Stimulated activated CD8-positive, alpha-beta memory T cell treated with anti-CD3 and anti-CD28 coated beads, Interleukin-15, amount 100 ng/mL, for 4 hours (primary cell): ENCODE results near the gene SCAF8.

Experiments used
- DNase-seq, 2 donors: peaks; one replicate each; pipeline ENCODE4 v3.0.0-alpha.2; 2020; ENCODE audit warnings: low read depth in 2 of 2

The SCAF8 gene

DNA sequence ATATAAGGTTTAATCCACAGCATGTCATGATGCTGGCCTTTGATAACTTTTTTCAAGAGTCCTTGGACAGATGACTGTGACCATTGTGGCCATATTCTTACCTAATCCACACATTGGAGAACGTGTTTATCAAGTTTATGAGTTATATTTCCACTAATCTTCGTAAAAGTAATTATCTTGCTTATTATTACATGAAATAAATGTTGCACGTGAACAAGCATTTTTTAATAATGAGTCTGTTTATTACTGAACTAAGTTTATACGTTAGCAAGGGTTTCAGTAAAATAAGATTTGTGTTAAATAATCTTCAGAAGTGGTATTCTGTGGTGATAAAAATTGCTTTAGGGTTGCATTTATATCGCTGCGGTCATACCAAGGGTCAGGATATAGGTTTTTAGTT, 107.1 kb downstream of the SCAF8 start:
- DNase-seq, result no peak

DNA sequence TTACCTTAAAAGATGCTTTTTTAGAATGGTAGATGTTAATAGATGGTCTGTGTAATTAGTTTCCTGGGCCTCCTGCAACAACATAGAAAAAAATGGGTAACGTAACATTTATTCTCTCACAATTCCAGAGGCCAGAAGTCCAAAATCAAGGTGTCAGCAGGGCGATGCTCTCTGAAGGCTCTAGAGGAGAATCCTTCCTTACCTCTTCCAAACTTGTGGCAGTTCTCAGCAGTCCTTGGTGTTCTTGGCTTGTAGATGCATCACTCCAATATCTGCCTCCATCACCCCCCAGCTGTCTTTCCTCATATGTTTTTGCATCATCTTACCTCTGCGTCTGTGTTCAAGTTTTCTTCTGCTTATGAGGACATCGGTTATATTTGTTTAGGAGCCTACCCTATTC, 107.9 kb downstream of the SCAF8 start:
- no peak for DNase-seq

DNA sequence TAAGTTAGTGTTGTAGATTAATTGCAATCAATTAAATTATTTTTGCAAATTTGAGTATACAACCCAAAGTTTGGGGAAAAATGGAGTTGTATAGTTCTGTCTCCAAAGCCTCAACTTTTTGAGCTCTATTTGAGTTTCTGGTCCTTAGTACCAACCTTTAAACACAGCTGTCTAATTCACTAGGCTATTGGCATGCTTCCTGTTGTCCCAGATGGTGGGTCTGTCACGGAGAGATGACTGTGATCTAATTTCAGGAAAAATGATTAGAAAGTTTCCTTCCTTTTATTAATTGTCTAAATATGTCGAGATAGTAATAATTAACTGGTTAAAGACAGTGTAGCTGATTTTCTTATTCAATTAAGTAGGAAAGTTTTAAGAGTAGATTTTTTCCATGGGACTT, 109.6 kb downstream of the SCAF8 start:
- DNase-seq, result no peak

DNA sequence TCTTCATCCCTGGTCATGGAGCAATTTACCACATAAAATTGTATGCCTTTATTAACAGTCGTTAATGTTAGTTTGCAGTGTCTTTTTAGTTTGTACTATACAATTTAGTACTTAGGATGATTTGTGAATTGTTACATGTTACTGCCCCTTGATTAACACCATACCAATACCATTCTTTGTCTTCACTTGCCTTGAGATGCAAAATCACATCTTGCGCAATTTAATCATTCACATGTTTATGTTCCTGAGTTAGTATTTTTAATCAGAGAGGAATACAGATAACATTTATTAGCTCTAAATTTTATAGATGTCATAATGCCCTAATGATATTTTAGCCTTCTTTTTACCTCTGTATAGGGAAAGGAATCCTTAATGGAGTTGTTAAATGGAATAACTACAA, 114.1 kb downstream of the SCAF8 start:
- no peak for DNase-seq

DNA sequence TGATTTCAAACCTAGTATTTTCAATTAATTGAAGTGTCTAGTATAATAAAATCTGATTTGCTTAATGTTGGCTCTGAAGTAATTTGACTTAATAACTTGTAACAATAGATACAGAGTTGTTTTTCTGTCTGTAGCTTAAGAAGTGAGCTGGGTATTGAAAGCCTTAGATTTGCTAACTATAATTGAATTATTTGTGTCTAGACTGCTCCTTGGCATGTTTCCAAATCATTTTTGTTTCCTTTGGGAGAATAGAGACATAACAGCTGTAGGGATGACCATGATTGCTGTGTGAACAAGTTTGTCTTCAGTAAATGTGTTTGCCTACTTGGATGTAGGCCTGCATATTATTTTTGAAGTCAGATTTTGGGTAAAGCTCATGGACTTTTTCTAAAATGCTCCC, 115.4 kb downstream of the SCAF8 start:
- no peak for DNase-seq

DNA sequence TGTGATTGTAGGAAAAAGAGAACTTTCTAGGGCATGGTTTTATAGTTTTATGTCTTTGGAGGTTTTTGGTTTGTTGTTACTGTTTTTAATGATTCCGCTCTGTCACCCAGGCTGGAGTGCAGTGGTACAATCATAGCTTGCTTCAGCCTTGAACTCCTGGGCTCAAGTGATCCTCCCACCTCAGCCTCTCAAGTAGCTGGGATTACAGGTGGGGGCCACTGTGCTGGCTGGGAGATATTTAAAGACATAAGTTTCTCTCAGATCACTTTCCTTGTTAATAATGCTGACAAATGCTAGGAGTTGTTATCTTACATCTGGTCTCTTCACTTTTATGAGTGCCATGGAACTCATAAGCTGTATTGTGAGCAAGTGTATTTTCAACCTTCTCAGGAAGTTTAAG, 116.3 kb downstream of the SCAF8 start:
- no peak for DNase-seq

DNA sequence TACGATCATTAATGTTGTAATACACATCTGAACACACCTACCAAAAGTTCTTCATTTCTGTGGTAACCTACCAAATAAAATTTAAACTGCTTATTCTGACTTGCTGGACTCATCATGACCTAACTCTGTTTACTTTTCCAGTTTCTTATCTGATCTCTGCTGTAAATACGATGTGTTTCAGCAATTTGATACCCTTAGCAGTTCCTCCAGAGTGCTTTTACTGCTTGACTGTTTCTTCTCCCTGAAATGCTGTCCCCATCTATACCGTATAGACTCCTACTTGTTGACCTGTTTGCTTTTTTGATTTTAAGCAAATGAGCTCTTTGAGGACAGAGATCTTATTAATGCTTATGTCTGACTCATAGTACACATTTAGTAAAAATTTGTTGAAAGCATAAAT, 119.5 kb downstream of the SCAF8 start:
- DNase-seq, result no peak

DNA sequence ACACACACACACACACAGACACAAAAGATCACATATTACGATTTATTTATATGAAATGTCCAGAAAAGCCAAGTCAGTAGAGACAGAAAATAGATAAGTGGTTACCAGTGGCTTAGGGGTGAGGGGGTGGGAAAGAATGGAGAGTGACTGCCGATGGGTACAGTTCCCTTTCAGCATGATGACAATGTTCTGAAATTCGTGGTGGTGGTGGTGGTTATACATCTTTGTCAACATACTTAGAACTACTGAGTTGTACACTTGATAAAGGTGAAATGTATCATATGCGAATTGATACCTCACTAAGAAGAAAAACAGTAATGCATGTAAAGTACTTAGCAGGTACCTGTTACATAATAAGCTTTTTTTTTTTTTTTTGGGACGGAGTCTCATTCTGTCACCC, 124.3 kb downstream of the SCAF8 start:
- DNase-seq, result no peak

DNA sequence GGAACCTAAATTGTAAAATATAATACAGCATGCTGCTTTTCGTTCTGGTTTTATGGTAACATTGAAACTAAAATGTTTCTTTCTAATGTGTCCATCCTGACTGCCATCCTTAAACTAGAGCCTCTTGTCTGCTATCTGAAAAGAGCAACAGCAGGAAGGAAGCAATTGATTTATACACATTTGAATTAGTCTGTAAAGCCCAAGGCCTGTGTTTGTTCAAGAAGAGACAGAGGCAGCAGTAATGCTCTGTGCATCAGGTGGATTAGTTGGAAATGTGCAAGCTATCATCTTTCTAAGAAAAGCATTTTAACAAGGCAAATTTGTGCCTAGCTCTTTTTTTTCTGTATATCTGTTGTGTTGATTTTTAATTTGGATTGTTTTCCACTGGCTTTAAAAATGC, 128.6 kb downstream of the SCAF8 start:
- DNase-seq, result no peak

DNA sequence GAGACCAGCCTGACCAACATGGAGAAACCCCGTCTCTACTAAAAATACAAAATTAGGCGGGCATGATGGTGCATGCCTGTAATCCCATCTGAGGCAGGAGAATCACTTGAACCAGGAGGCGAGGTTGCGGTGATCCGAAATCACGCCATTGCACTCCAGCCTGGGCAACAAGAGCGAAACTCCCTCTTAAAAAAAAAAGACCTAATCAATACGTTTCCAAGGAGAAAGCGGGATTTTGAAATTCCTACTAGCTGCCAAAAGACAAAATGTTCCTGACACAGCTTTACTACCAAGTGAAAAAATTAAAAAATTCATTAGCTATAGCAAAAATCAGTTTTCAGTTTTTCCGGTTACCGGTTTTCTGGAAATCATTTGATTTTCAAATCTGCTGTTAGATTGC, 129.3 kb downstream of the SCAF8 start:
- DNase-seq, result no peak

DNA sequence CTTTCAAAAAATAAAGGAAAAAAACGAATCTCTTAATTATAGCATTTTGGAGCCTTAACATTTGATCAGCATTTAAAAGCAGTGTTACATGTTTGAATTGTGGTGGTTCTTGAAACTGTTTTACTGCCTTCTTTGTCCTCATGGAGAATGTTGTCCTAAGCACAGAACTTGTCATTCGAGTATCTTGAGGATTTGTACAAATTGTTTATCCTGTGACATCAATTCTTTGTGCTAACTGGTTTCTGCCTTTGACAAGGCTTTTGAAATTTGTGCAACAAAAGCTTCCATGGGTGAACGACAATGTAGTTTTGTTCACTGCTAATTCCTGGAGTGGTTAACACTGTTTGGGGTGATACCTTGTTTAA, 130.8 kb downstream of the SCAF8 start:
- no peak for DNase-seq

DNA sequence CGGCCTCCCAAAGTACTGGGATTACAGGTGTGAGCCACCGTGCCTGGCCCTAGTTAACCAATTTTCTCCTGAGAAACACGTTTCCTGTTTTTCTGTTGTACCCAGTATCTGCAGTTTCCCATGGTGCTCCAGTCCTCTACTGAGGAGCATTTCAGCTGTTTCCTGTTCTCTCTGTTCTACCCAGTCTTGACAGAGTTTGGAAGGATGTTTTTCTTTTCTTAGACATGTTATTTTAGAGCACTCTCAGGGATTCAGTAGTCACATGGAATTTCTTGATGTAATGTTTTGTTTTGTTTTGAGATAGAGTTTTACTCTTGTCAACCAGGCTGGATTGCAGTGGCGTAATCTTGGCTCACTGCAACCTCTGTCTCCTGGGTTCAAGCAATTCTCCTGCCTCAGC, 132.1 kb downstream of the SCAF8 start:
- DNase-seq, result no peak

DNA sequence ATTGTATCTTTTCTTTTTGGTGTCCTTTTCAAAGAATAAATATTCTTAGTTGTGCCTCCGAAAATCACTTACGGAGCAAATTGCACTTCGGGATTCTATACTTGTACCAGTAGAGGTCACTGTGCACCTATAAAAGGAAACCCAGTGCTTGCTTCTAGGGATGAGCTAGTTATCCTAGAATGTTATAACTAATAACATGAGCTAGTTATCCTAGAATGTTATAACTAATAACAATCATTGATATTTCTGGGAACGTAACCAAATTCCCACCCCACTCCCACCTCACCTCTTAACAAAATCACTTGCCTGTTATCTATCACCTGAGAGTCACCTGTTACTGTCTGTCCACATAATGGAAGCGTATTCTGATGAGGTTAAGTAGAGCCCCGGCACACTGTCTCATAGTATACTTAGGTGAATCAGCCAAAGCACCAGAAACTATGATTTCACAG, 135.0 kb downstream of the SCAF8 start:
- DNase-seq, result no peak

DNA sequence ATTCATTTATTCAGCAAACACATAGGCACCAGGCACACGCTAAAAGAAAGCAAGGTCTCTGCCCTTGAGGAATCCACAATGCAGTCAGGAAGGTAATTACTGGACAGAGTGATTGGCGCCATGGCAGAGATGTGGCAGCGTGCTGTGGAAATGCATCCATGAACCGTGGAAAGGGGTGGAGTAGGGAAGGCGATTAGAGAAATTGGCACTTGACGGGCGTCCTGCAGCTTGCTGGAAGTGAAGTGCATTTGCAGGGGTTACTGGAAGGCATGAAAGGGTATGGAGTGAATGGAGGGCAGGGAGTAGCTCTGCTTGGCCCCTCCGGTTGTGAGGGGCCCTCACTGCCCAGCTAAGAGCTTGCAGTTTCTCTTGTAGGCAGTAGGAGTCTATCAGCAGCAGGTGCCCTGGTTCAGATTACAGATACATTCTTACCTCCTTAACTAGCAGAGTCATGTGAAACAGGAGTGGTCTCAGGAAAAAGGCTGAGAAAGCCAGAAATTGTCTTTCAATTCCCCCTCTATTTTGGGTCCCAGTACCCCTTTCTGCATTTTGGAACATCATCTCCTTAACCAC, 139.4 kb downstream of the SCAF8 start:
- DNase-seq, result no peak

DNA sequence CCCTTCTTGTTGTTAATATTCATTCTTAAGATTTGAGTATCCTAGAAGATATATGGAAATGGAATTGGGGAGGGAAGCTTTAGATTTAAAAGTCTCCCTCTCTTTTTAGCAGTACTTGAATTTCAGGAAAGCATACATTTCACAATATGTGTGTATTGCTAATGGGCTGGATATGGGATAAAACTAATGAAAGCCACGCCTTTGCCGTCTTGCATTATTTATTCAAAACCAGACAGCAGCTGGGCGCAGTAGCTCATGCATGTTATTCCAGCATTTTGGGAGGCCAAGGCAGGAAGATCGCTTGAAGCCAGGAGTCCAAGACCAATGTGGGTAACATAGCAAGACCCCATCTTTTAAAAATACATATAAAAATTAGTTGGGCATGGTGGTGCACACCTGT, 140.3 kb downstream of the SCAF8 start:
- no peak for DNase-seq

DNA sequence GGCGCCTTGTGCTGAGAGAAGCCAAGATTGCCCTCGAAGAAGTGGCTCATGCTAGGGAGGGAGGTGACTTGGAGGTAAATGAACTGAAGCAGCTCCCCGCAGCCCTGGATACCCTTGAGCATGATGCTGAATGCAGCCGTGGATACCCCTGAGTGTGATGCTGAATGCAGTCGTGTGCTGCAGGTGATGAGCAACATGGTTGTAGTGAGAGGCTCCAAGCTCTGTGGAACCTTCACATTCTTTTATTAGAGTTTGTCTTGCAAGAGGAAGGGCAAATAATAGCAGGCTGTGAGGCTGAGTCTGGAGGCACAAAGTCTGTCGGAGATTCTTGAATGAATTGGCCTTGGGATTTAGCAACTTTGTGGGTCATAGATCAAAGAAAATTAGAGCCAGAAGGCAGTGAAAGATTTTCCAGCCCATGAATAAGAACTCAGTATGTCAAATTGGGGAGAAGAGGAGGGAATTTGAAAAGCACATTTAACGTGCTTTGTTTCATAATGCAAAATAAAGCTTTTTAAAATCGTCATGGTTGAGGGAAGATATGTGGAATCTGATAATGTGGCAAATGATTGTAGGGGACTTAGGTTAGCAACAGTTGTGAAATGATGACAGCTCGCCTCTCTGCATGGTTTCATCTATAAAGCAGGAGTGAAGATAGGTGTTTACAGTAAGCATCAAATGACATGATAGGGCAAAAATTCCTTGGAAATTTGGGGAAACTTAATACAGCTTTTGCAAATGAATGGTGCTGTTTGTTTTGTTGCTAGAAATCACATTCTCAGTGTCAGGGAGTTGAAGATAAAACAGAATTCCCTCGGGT, 141.8 kb downstream of the SCAF8 start:
- DNase-seq, result no peak

DNA sequence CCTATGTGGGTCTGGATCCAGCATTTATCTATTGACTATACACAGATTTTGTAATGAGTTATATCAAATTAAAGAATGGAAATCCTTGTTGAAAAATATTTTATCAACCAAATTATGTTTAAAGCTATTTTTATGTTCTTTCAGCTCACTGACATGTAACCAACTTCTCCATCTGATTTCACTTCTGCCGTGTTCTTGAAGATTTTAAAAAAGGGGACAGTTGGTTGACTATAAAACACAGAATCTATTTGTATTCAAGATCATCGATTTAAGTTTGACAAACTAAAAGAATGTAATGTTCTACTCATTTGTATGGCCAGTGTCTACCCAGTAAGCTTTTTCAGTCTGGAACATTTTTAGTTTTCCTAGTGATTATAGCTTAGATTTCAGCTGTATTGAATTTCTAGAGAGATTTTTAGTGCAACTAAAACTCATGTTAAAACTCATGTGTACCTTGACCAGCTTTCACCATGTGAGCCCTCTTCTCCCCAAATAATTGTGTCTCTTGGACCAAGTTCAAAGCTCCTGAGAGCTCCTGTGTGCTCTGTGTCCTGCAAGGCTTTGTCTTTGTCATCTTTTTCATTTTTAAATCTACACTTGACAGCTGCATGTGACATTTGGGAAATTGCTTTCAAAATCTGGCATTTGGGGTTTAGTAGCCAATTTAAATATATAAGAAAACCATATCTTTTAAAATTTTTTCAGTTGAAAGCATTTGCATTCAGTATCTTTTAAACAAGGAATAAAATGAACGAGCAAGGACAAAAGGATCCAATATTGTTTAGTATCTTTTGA, 143.5 kb downstream of the SCAF8 start:
- DNase-seq, result no peak

DNA sequence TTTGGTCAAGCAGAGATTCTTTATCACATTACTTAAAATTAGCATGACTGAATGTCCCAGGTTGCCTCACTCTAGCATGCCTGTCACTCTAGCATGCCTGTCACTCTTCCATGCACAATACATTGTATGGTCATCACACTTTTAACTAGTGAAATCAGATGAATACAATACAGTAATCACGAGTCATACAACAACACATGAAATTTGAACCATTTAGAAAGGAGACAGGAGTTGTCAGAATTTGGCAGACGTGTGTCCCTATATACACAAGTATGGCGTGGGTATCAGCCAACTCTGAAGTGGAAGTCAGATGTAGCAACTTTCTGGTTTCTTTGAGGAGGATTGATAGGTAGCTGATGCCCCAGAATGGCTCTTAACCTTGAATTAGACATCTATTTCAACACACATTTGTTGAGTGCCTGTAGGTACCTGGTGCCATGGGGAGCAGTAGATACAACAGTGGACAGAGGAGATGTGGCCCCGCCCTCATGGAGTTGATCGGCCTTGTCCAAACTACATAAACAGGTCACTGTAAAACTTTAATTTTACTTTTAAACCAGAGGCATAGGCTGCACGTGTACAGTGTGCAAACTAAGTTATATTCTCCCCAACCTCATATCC, 145.8 kb downstream of the SCAF8 start:
- no peak for DNase-seq

DNA sequence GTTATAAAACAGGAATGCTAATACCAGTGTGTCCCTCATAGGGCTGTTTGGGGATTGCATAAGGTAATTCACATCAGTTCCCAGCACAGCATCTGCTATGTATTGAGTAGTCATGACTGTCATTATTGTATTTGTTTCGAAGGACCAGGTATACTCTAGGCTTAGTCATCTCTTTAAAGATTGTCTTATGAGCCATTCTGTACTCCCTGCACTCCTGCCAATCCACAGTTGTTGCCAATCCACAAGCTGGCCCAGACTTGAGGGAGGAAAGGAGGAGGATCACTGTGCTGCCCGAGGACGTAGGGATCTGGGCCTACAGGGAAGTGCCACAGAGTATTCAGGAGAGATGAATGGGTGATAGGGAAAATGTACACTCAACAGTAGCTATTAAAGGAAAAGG, 148.9 kb downstream of the SCAF8 start:
- DNase-seq, result no peak
